Measurements from ENCODE around the gene TBX4. TPM values are rescaled to one million over a fixed set of nuclear protein-coding genes. Genes with fewer than 3 reads are reported as not detected.

TBX4 gene
- total and polyA plus RNA-seq, 9 of the 15 experiments (the other 6 are each of a cell fraction or from before 2014, with no cell fraction given) = not detected

- in situ Hi-C loops (cut with MboI) = no loop called here
- peaks cover 25 to 51% of the 10 kb centered on the region in 2 experiments for H3K27me3 ChIP-seq (ENCODE audit: control insufficient read depth in 2 of 2, insufficient read depth in 2 of 2, low read length in 2 of 2)
- no peaks in the 10 kb centered on the region for H3K79me2 ChIP-seq (ENCODE audit: control insufficient read depth, insufficient read depth, low read length)
- BruUV-seq (replicated peaks) = no TSS peak
- FAIRE-seq (no peak), DNase-seq (ENCODE audit: extremely low read depth in 1 of 4, low spot score in 3 of 4) (no peak), ATAC-seq (no peak)
- 0 out of 2 replicates have a peak, but pooled peaks cover 4% of the 10 kb centered on the region for H4K20me1 ChIP-seq (replicated peaks; ENCODE audit: control insufficient read depth, insufficient read depth, low read length)
- ChIA-PET POLR2A (interaction anchor here (0.6 kb wide), 1 partner anchor 27 kb away, joined by 3 read pairs; no protein-coding TSS in a partner anchor), CTCF (ENCODE audit: low intra/inter-chr PET ratio) (no interaction called here)
- no peak overlapping the region for H3K4me3 ChIP-seq
- no peaks in the 10 kb centered on the region for H3K9me3 ChIP-seq (replicated peaks; ENCODE audit: control insufficient read depth, insufficient read depth, low read depth, low read length)
- 8% methylated on average over 12 of the region's 12 CpGs for WGBS (ENCODE audit: insufficient coverage, low coverage, missing lambda C conversion rate)
- intact Hi-C loops (cut with micrococcal nuclease) = no loop called here
- peaks cover 4% of the 10 kb centered on the region for H3K9me1 ChIP-seq (ENCODE audit: control insufficient read depth, insufficient read depth, low read length)
- no peak overlapping the region for H3K27ac ChIP-seq (ENCODE audit: extremely low read depth, low read depth, low read length)
- H3K4me2 ChIP-seq (ENCODE audit: insufficient read depth, low read length) = no peak overlapping the region
- H3K9ac ChIP-seq (ENCODE audit: insufficient read depth in 1 of 2, low read depth in 2 of 2, low read length in 2 of 2) = no peak overlapping the region
- H2AFZ ChIP-seq (ENCODE audit: low read depth, low read length) = no peak overlapping the region
- H3K4me1 ChIP-seq (replicated peaks in 1 of 2; ENCODE audit: control insufficient read depth in 2 of 2, insufficient read depth in 2 of 2, low read length in 2 of 2) = peaks cover 0 to 33% of the 10 kb centered on the region in 2 experiments; a peak in 3 of 5 replicates
- H3K36me3 ChIP-seq (ENCODE audit: control insufficient read depth, insufficient read depth, low read length) = no peaks in the 10 kb centered on the region
- no peak for TF ChIP-seq ETS1 (conservative IDR thresholded peaks at IDR 0.05; ENCODE audit: control insufficient read depth, low read depth, low read length)
- no peak for TF ChIP-seq ZBTB49 (CRISPR knock-in tag; IDR thresholded peaks at IDR 0.05; ENCODE audit: borderline replicate concordance)
- no peak for TF ChIP-seq REST (IDR thresholded peaks at IDR 0.05; ENCODE audit: borderline replicate concordance)
- no peak for TF ChIP-seq REST (CRISPR knock-in tag; IDR thresholded peaks at IDR 0.05; ENCODE audit: low read depth)
- no peak for TF ChIP-seq CHCHD3 (CRISPR knock-in tag; IDR thresholded peaks at IDR 0.05)
- no peak for TF ChIP-seq ZBTB5 (IDR thresholded peaks at IDR 0.05)
- TF ChIP-seq NFRKB (IDR thresholded peaks at IDR 0.05; ENCODE audit: low read depth) = no peak
These were observed 8.8 kb downstream of the TBX4 start for GRCh38 chr17:61460796-61461585.

Data from K562 (cell line).